H1 (cell line): Measurements from ENCODE around the gene ARHGAP8. TPM values are rescaled to one million over a fixed set of nuclear protein-coding genes. Genes with fewer than 3 reads are reported as not detected.

Experiments used
- CTCF ChIA-PET: fragments of 300-600 bp; sonication (Branson Sonifier 250); formaldehyde crosslinking; loops from one replicate; lab custom pipeline; 2021; ENCODE audit not compliant: partially characterized antibody; lab: Charles Lee
- POLR2A ChIA-PET: fragments of 300-600 bp; sonication (Branson Sonifier 250); formaldehyde crosslinking; loops from one replicate; lab custom pipeline; 2021; ENCODE audit warnings: inconsistent platforms; ENCODE audit not compliant: partially characterized antibody; lab: Charles Lee
- DNase-seq, 2 experiments: peaks; one replicate each; pipeline versions ENCODE4 v3.0.0 to v3.0.0-alpha.2; 2010 to 2022; ENCODE audit warnings: low spot score in 2 of 2, low read depth in 1 of 2, mixed read lengths in 1 of 2
- FAIRE-seq: peaks from 2 replicates; lab custom pipeline; 2011; peaks lifted over from hg19 to GRCh38; lab: Jason Lieb, UNC
- H2AFZ ChIP-seq: 2 replicates; pipeline ENCODE4 v1.8.1; 2012; ENCODE audit warnings: low read length, inconsistent platforms
- H2AK5ac ChIP-seq: 2 replicates; pipeline ENCODE4 v1.6.1; 2013; ENCODE audit warnings: low read depth, low read length
- H2BK120ac ChIP-seq: replicated peaks from 2 replicates; pipeline ENCODE3; 2013; ENCODE audit warnings: low read depth, low read length, inconsistent platforms
- H2BK12ac ChIP-seq: 2 replicates; pipeline ENCODE4 v1.6.1; 2013; ENCODE audit warnings: low read depth, low read length
- H2BK15ac ChIP-seq: 2 replicates; pipeline ENCODE4 v1.6.1; 2013; ENCODE audit warnings: low read length
- H2BK20ac ChIP-seq: 2 replicates; pipeline ENCODE4 v1.6.1; 2013; ENCODE audit warnings: low read length
- H2BK5ac ChIP-seq: 2 replicates; pipeline ENCODE4 v1.6.1; 2013; ENCODE audit warnings: low read depth, low read length
- H3K14ac ChIP-seq: 2 replicates; pipeline ENCODE4 v1.6.1; 2013; ENCODE audit warnings: inconsistent platforms; ENCODE audit not compliant: insufficient read length
- H3K18ac ChIP-seq: 2 replicates; pipeline ENCODE4 v1.6.1; 2013; ENCODE audit warnings: low read length; ENCODE audit errors: extremely low read depth
- H3K23ac ChIP-seq: 2 replicates; pipeline ENCODE4 v1.6.1; 2013; ENCODE audit warnings: inconsistent platforms; ENCODE audit not compliant: insufficient read length
- H3K23me2 ChIP-seq: 2 replicates; pipeline ENCODE4 v1.6.1; 2013; ENCODE audit warnings: low read depth, low read length
- H3K27ac ChIP-seq: 2 replicates; pipeline ENCODE4 v1.6.1; 2011; ENCODE audit warnings: low read depth, low read length, inconsistent platforms
- H3K27me3 ChIP-seq, 4 experiments: replicated peaks in 1 of 4; 1 replicate in 1 of 4; 2 replicates in 3 of 4; pipeline versions ENCODE4 v1.6.1 to v1.8.1; 2011 to 2013; ENCODE audit warnings: low read length in 3 of 4, mild to moderate bottlenecking in 3 of 4, inconsistent platforms in 2 of 4, mixed read lengths in 2 of 4, moderate library complexity in 1 of 4; ENCODE audit not compliant: control insufficient read depth in 3 of 4, insufficient read depth in 3 of 4; ENCODE audit errors: extremely low read depth in 1 of 4
- H3K36me3 ChIP-seq, 4 experiments: 2 replicates each; pipeline versions ENCODE4 v1.6.1 to v1.8.1; 2011 to 2013; ENCODE audit warnings: mild to moderate bottlenecking in 4 of 4, low read length in 3 of 4, moderate library complexity in 2 of 4, control low read depth in 1 of 4, inconsistent platforms in 1 of 4; ENCODE audit not compliant: insufficient read depth in 4 of 4, control insufficient read depth in 2 of 4
- H3K4ac ChIP-seq: replicated peaks from 2 replicates; pipeline ENCODE3; 2013; ENCODE audit warnings: low read length, low read depth, mixed read lengths, inconsistent platforms; ENCODE audit not compliant: insufficient read length
- H3K4me1 ChIP-seq, 4 experiments: replicated peaks in 1 of 4; 1 replicate in 1 of 4; 2 replicates in 3 of 4; pipeline versions ENCODE4 v1.6.1 to v1.8.1; 2011 to 2013; ENCODE audit warnings: low read length in 3 of 4, inconsistent platforms in 2 of 4, mixed read lengths in 1 of 4; ENCODE audit not compliant: insufficient read depth in 4 of 4, control insufficient read depth in 3 of 4
- H3K4me2 ChIP-seq, 2 experiments: 2 replicates each; pipeline versions ENCODE4 v1.6.1 to v1.8.1; 2011 to 2013; ENCODE audit warnings: low read depth in 2 of 2, low read length in 2 of 2, control low read depth in 1 of 2, inconsistent platforms in 1 of 2, mild to moderate bottlenecking in 1 of 2; ENCODE audit not compliant: insufficient read depth in 1 of 2
- H3K4me3 ChIP-seq, 4 experiments: fragments of 200-600, 300-600 bp in 1 of 4; sonication (generic), shearing (Covaris generic), sonication (Bioruptor Twin) in 1 of 4; 2 replicates each; pipeline versions ENCODE4 v1.5.1 to v1.8.1; 2011 to 2016; ENCODE audit warnings: low read length in 4 of 4, low read depth in 3 of 4, control low read depth in 2 of 4, inconsistent platforms in 2 of 4, mild to moderate bottlenecking in 2 of 4, mixed read lengths in 1 of 4, moderate library complexity in 1 of 4; ENCODE audit not compliant: insufficient read depth in 2 of 4; ENCODE audit errors: extremely low read depth in 1 of 4
- H3K56ac ChIP-seq: replicated peaks from 2 replicates; pipeline ENCODE3; 2013; ENCODE audit warnings: low read depth, mild to moderate bottlenecking, mixed read lengths, low read length, inconsistent platforms; ENCODE audit not compliant: insufficient read length
- H3K79me1 ChIP-seq: 2 replicates; pipeline ENCODE4 v1.6.1; 2013; ENCODE audit warnings: low read depth, low read length, control low read depth
- H3K79me2 ChIP-seq, 2 experiments: 2 replicates each; pipeline versions ENCODE4 v1.6.1 to v1.8.1; 2012 to 2013; ENCODE audit warnings: low read length in 2 of 2, mild to moderate bottlenecking in 2 of 2, inconsistent platforms in 1 of 2; ENCODE audit not compliant: insufficient read depth in 2 of 2, control insufficient read depth in 1 of 2
- H3K9ac ChIP-seq, 4 experiments: replicated peaks in 1 of 4; 1 replicate in 1 of 4; 2 replicates in 3 of 4; pipeline versions ENCODE4 v1.6.1 to v1.8.1; 2011 to 2013; ENCODE audit warnings: low read depth in 3 of 4, low read length in 3 of 4, control low read depth in 2 of 4, mild to moderate bottlenecking in 2 of 4, moderate library complexity in 2 of 4, inconsistent platforms in 1 of 4; ENCODE audit errors: extremely low read depth in 1 of 4
- H3K9me3 ChIP-seq, 2 experiments: 2 replicates each; pipeline versions ENCODE4 v1.6.1 to v1.8.1; 2012 to 2013; ENCODE audit warnings: mild to moderate bottlenecking in 2 of 2, moderate library complexity in 2 of 2, control low read depth in 1 of 2, inconsistent platforms in 1 of 2, low read depth in 1 of 2, low read length in 1 of 2, mixed read lengths in 1 of 2; ENCODE audit not compliant: insufficient read depth in 2 of 2
- H4K20me1 ChIP-seq, 2 experiments: replicated peaks in 1 of 2; 2 replicates each; pipeline versions ENCODE3 to v1.8.1; 2011 to 2013; ENCODE audit warnings: inconsistent platforms in 2 of 2, low read length in 2 of 2, mild to moderate bottlenecking in 1 of 2; ENCODE audit not compliant: insufficient read depth in 2 of 2, control insufficient read depth in 1 of 2
- H4K5ac ChIP-seq: 2 replicates; pipeline ENCODE4 v1.6.1; 2013; ENCODE audit warnings: low read length, low read depth, mixed read lengths, inconsistent platforms; ENCODE audit not compliant: insufficient read length
- H4K8ac ChIP-seq: 2 replicates; pipeline ENCODE4 v1.8.0; 2013; ENCODE audit warnings: mild to moderate bottlenecking, moderate library complexity, low read length, inconsistent platforms; ENCODE audit not compliant: insufficient read depth; ENCODE audit errors: extremely low read depth
- H4K91ac ChIP-seq: replicated peaks from 2 replicates; pipeline ENCODE3; 2013; ENCODE audit warnings: low read length, mixed read lengths, inconsistent platforms; ENCODE audit not compliant: insufficient read length
- GTF2F1 ChIP-seq: IDR thresholded peaks from 2 replicates; pipeline ENCODE4 v1.6.1; 2012; ENCODE audit warnings: low read depth, low read length, improper control_type of control experiment, borderline replicate concordance
- NANOG ChIP-seq: IDR thresholded peaks from 2 replicates; pipeline ENCODE4 v1.6.1; 2011; ENCODE audit warnings: low read length, low read depth, mild to moderate bottlenecking, inconsistent platforms; ENCODE audit not compliant: insufficient read depth, poor library complexity, severe bottlenecking
- WGBS, 2 experiments: shearing (Covaris generic) in 1 of 2; methylation state at CpG; one replicate each; pipeline versions ENCODE4 v1.1.6 to v1.1.7; 2013 to 2015; ENCODE audit warnings: low lambda C conversion rate in 2 of 2, mixed read lengths in 2 of 2, inconsistent platforms in 1 of 2, low coverage in 1 of 2, missing lambda C conversion rate in 1 of 2; ENCODE audit not compliant: insufficient replicate concordance in 2 of 2, insufficient coverage in 1 of 2, insufficient read length in 1 of 2; ENCODE audit errors: extremely low coverage in 1 of 2, missing lambda C conversion rate in 1 of 2; 5-methylcytosine and 5-hydroxymethylcytosine counted together
- polyA plus RNA-seq, 7 experiments: library from polyadenylated mRNA; depleted of rRNA in 3 of 7; stranded (reverse) in 5 of 7; unstranded in 2 of 7; fragments of >200 nt in 5 of 7; fragments of 200-250 nt in 2 of 7; gene quantifications; 1 replicate in 5 of 7; 2 replicates in 1 of 7; 4 replicates in 1 of 7; pipeline versions ENCODE4 v1.2.1 to v1.2.3, GENCODE V29; 2011 to 2013; ENCODE audit warnings: missing spikeins in 2 of 7, mixed read lengths in 2 of 7
- total RNA-seq: library from RNA; stranded (reverse); fragmentation: NEBNext Ultra II Directional; extraction: Animal tissue kit (Norgen Biotek cat#: 25700); gene quantifications from 2 replicates; pipeline ENCODE4 v1.2.1, GENCODE V29; 2021
- TF ChIP-seq, protein P1 (sequence below): IDR thresholded peaks from 2 replicates; pipeline ENCODE4 v1.6.1; 2011; ENCODE audit warnings: low read depth, mild to moderate bottlenecking, low read length; ENCODE audit not compliant: insufficient read depth

The ARHGAP8 gene
- total and polyA plus RNA-seq, 2 of the 8 experiments (the other 6 are each of a cell fraction or from before 2014, with no cell fraction given), result 35.6 to 47.7 TPM

DNA sequence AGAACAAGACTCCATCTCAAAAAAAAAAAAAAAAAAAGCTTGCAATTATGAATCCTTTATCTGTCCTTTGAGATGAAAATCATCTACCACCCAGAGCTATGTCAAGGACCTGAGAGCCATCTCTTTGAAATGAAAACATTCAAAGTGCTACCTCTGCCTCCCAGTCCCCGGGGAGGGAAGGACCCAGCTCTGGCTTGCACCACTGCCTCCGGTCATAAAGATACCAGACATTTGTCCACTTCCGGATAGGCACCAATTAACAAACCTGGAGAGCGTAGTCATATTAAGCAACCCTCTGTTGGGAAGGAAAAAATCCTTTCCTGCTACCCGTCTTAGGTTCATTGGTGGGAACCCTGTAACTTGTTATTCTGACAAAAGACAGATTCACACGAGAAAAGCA, 98.6 kb downstream of the ARHGAP8 start:
- 86% methylated on average over 6 of the region's 6 CpGs; no CpG with 5 or more reads in 1 of the 2 experiments for WGBS, 2 experiments
- no peaks in the 10 kb centered on the region for H3K23me2 ChIP-seq
- CTCF ChIA-PET, result interaction anchor here (0.6 kb wide), 1 partner anchor 90 kb away, joined by 3 read pairs; no protein-coding TSS in a partner anchor
- H3K36me3 ChIP-seq, result peaks cover 0 to 6% (median 1%) of the 10 kb centered on the region in 4 experiments; a peak in 3 of 8 replicates
- H2BK15ac ChIP-seq, result no peak overlapping the region
- H2BK120ac ChIP-seq, result no peak overlapping the region
- FAIRE-seq (no peak), DNase-seq (no peak)
- no peaks in the 10 kb centered on the region for H3K27me3 ChIP-seq
- no peaks in the 10 kb centered on the region for H3K4me1 ChIP-seq
- no peak overlapping the region for H3K9ac ChIP-seq
- H3K56ac ChIP-seq, result no peak overlapping the region
- H3K4me3 ChIP-seq, result no peak overlapping the region
- peaks cover 0 to 1% of the 10 kb centered on the region in 2 experiments for H4K20me1 ChIP-seq
- POLR2A ChIA-PET, result no interaction called here
- TF ChIP-seq NANOG (no peak), GTF2F1 (no peak)
- TF ChIP-seq, protein P1, sequence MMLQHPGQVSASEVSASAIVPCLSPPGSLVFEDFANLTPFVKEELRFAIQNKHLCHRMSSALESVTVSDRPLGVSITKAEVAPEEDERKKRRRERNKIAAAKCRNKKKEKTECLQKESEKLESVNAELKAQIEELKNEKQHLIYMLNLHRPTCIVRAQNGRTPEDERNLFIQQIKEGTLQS, result no peak
- no peak overlapping the region for H3K14ac ChIP-seq
- H3K79me1 ChIP-seq, result no peaks in the 10 kb centered on the region
- no peak overlapping the region for H4K91ac ChIP-seq
- no peak overlapping the region for H4K5ac ChIP-seq
- no peak overlapping the region for H3K4ac ChIP-seq
- no peak overlapping the region for H2BK12ac ChIP-seq
- no peak overlapping the region for H4K8ac ChIP-seq
- H2AFZ ChIP-seq, result no peak overlapping the region
- H3K79me2 ChIP-seq, result no peaks in the 10 kb centered on the region
- H3K27ac ChIP-seq, result no peak overlapping the region
- H2BK20ac ChIP-seq, result no peak overlapping the region
- H2BK5ac ChIP-seq, result no peak overlapping the region
- H3K18ac ChIP-seq, result no peak overlapping the region
- no peak overlapping the region for H3K4me2 ChIP-seq
- H3K23ac ChIP-seq, result no peak overlapping the region
- H3K9me3 ChIP-seq, result no peaks in the 10 kb centered on the region
- H2AK5ac ChIP-seq, result no peak overlapping the region
